Pancreas (tissue), 10 donors: ENCODE data around the gene PIM3. TPM values are rescaled to one million over a fixed set of nuclear protein-coding genes. Genes with fewer than 3 reads are reported as not detected.

Experiments used
- ATAC-seq, 4 donors: fragments of 200-7000 bp; cut with Tn5 transposase; one replicate each; pipeline versions ENCODE4 v1.8.0 to v1.9.1; 2020; ENCODE audit warnings: mild to moderate bottlenecking in 4 of 4, moderate library complexity in 4 of 4
- DNase-seq, 6 donors: peaks; one replicate each; pipeline ENCODE4 v3.0.0-alpha.2; 2020
- FAIRE-seq: peaks from 2 replicates; lab custom pipeline; 2012; peaks lifted over from hg19 to GRCh38; lab: Jason Lieb, UNC
- H3K27ac ChIP-seq, 4 donors: fragments of 200-600 bp; sonication (generic); 1 replicate in 3 of 4; 2 replicates in 1 of 4; pipeline versions ENCODE4 v1.5.0 to v1.8.0; 2020
- H3K27me3 ChIP-seq, 4 donors: fragments of 200-600 bp; one replicate each; pipeline ENCODE4 v1.8.0; 2021
- H3K36me3 ChIP-seq, 3 donors: fragments of 200-600 bp; sonication (generic) in 1 of 3; one replicate each; pipeline versions ENCODE4 v1.5.0 to v1.8.0; 2020 to 2021
- H3K4me1 ChIP-seq, 3 donors: fragments of 200-600 bp; one replicate each; pipeline ENCODE4 v1.8.0; 2021
- H3K4me3 ChIP-seq, 4 donors: fragments of 200-600 bp; sonication (generic) in 2 of 4; one replicate each; pipeline versions ENCODE4 v1.5.0 to v1.8.0; 2020 to 2021
- H3K9me3 ChIP-seq, 4 donors: fragments of 200-600 bp; one replicate each; pipeline ENCODE4 v1.8.0; 2021
- WGBS, 2 donors: extraction: QIAGEN DNeasy Blood & Tissue Kit; methylation state at CpG; one replicate each; pipeline ENCODE4 v1.1.7; 2013; 5-methylcytosine and 5-hydroxymethylcytosine counted together
- intact Hi-C, 3 donors: fragments of 100-400 bp; cut with DNase I; formaldehyde crosslinking; loops; one replicate each; pipeline versions ENCODE4 v1.11.1 to v1.14.2; 2022
- polyA plus RNA-seq, 2 donors: library from polyadenylated mRNA; stranded (reverse); fragments of 200-250 nt; gene quantifications; one replicate each; pipeline ENCODE4 v1.2.3, GENCODE V29; 2013
- total RNA-seq, 6 donors: library from RNA; stranded (reverse); fragmentation: NEBNext Ultra II Directional in 4 of 6; extraction: Animal tissue kit (Norgen Biotek cat#: 25700) in 4 of 6; gene quantifications; one replicate each; pipeline versions ENCODE4 v1.2.1 to v1.2.4, GENCODE V29; 2021 to 2023
- TF ChIP-seq, protein P1 (sequence below), 4 donors: fragments of 200-600 bp; sonication (generic) in 3 of 4; IDR thresholded peaks; one replicate each; pipeline versions ENCODE4 v1.5.0 to v1.8.0; 2021; ENCODE audit warnings: antibody characterized with exemption in 4 of 4
- donor health status: healthy with polysubstance abuse.
- donor health status: DM: no; HTN: no; CAD: no; lungs with moderate emphysema.
- donor health status: DM: no; HTN: no; CAD: no.
- donor health status: control.
- donor health status: control.
- donor health status: Bipolar disorder and iron deficiency.
- donor health status: DM: yes; HTN: yes; CAD: no.
- donor health status: DM: no; HTN: no; CAD: no.
- donor health status: DM: no; HTN: no; CAD: no.
- donor health status: DM: yes; HTN: yes; CAD: no.

The PIM3 gene
- total and polyA plus RNA-seq, 8 donors: 25.8 to 90.1 (median 39.9) TPM

DNA sequence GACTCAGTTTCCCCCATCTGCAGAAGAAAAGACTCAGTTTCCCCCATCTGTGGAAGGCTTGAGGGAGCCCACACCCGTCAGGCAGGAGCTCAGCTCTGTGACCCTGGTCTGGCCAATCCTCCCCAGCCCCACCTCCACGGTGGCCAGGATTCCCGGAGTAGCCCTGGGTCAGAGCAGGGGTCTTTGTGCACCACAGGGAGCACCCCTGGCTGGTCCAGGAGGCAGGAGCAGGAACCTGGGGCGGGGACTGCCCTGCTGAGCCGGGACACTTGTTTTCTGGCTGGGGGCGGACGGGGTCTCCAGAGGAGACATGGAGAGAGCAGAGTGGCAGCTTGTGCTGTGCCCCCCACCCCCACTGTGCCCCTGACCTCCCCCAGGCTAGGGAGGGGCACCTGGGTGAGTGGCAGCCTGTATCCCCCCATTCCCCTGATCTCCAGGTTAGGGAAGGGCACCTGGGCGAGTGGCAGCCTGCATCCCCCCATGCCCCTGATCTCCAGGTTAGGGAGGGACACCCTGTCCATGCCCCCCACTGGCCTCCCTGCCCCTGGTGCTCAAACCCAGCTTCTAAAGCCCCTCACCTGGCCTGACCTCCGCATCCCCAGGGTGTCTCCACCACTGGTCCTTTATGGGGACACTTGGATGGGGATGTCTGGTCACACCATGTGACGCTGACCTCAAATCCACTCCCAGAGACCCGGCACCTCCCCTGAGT, 33.2 kb downstream of the PIM3 start:
- no peak overlapping the region for H3K4me3 ChIP-seq
- no peaks in the 10 kb centered on the region for H3K36me3 ChIP-seq
- H3K9me3 ChIP-seq: no peaks in the 10 kb centered on the region
- H3K27ac ChIP-seq: no peak overlapping the region
- TF ChIP-seq, protein P1, sequence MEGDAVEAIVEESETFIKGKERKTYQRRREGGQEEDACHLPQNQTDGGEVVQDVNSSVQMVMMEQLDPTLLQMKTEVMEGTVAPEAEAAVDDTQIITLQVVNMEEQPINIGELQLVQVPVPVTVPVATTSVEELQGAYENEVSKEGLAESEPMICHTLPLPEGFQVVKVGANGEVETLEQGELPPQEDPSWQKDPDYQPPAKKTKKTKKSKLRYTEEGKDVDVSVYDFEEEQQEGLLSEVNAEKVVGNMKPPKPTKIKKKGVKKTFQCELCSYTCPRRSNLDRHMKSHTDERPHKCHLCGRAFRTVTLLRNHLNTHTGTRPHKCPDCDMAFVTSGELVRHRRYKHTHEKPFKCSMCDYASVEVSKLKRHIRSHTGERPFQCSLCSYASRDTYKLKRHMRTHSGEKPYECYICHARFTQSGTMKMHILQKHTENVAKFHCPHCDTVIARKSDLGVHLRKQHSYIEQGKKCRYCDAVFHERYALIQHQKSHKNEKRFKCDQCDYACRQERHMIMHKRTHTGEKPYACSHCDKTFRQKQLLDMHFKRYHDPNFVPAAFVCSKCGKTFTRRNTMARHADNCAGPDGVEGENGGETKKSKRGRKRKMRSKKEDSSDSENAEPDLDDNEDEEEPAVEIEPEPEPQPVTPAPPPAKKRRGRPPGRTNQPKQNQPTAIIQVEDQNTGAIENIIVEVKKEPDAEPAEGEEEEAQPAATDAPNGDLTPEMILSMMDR (IDR thresholded peaks at IDR 0.05): peak in 1 of 4 donors; percentile 1
- no peak for FAIRE-seq
- H3K4me1 ChIP-seq: no peaks in the 10 kb centered on the region
- no peak for ATAC-seq
- DNase-seq: peak in 3 of 6 donors; percentile 25 to 63 (median 45)
- intact Hi-C loops: loop anchor here in 1 of 3 donors (5.0 kb wide), 1 partner anchor 62 kb away; no protein-coding TSS in a partner anchor
- no peaks in the 10 kb centered on the region for H3K27me3 ChIP-seq
- WGBS, 2 donors: 56 to 66% methylated on average over 11 of the region's 11 CpGs

DNA sequence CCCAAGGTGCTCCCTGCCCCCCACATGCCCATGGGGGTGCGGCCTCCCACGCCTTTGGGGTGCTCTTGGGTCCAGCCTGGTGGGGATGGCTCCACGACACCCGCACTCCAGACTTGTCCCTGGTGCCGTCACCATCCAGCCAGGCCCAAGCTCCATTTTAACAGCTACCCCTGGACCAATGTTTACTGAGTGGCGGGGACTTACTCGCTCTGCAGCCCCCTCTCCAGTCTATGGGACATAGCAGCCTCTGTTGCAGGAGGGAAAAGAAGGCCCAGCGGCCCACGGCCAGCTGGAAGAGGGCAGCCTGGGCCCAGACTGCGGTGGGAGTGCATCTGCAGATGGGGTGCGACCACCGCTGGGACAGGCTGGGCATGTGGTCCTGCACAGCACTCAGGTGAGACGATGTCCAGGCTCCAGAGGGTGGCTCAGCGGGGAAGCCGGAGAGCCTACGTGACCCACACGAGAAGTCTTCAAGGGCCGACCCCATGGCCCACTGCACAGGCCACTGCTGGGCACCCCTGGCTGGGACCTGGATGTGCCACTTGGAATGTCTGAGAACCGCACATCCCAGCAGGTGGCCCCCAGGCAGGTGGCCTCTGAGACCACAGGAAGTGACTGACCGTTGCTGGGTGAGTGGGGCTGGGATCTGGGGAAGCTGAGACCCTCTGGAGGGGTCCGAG, 33.9 kb downstream of the PIM3 start:
- intact Hi-C loops: loop anchor here in 1 of 3 donors (5.0 kb wide), 1 partner anchor 62 kb away; no protein-coding TSS in a partner anchor
- no peaks in the 10 kb centered on the region for H3K4me1 ChIP-seq
- TF ChIP-seq, protein P1 (IDR thresholded peaks at IDR 0.05): no peak
- H3K9me3 ChIP-seq: no peaks in the 10 kb centered on the region
- DNase-seq (peak in 3 of 6 donors; percentile 21 to 71 (median 50)), ATAC-seq (no peak), FAIRE-seq (no peak)
- H3K36me3 ChIP-seq: no peaks in the 10 kb centered on the region
- H3K27ac ChIP-seq: no peak overlapping the region
- 83 to 85% methylated on average over 21 of the region's 21 CpGs for WGBS, 2 donors
- H3K4me3 ChIP-seq: no peak overlapping the region
- no peaks in the 10 kb centered on the region for H3K27me3 ChIP-seq

DNA sequence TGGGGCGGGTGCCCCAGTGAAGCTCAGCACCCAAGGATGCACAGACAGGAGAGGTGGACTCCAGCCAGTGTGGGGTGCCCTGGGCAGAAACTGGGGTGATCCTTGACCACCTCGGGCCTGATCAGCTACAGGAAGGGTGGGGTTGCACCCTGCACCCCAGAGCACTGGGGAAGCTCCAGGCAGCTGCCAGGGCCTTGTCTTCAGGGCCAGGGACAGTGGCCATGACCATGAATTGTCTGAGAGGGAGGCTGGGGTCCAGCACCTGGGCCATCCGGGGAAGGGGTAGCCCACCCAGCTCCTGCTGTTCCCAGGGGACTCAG, 34.4 kb downstream of the PIM3 start:
- no peak overlapping the region for H3K4me3 ChIP-seq
- no peaks in the 10 kb centered on the region for H3K27me3 ChIP-seq
- ATAC-seq (no peak), FAIRE-seq (no peak), DNase-seq (peak in 1 of 6 donors; percentile 50)
- TF ChIP-seq, protein P1 (IDR thresholded peaks at IDR 0.05): no peak
- intact Hi-C loops: no loop called here
- H3K36me3 ChIP-seq: no peaks in the 10 kb centered on the region
- no peak overlapping the region for H3K27ac ChIP-seq
- H3K9me3 ChIP-seq: no peaks in the 10 kb centered on the region
- WGBS, 2 donors: 54 to 61% methylated on average over 3 of the region's 3 CpGs
- no peaks in the 10 kb centered on the region for H3K4me1 ChIP-seq

DNA sequence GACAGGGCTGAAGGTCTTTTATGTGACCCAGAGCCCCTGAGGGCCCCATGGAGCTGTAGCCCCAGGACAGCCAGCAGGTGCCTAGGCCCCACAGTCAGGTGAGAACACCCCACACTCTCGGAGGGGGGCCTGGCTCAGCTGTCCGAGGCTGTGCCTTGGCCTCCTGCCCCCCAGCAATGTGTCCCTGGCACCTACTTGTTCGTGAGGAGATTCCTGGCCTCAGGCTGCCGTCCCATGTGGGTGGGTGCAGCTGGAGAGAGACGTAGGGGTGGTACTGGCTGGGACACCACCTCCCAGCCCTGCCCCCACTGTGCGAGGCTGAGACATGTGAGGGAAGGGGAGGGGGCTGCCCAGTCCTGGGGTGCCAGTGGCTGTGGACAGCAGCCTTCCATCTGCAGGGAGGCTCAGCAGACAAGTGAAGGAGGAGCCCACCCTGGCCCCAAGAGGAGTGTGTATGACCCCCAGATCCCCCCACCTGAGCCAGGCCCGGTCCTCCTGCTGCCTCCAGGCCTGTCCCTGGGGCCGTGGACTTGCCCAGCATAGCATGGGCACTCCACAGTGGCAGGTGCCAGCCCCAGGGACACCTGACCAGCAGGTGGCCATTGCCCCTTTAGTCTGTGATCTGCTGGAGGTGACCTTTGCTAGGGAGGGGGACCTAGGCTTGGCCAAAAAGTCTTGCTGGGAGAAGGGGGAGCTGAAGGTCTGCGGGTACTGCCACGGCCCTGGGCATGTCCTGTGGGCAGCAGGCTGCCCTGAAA, 35.0 kb downstream of the PIM3 start:
- 76 to 79% methylated on average over 10 of the region's 10 CpGs for WGBS, 2 donors
- Histone ChIP-seq H3K27me3 (no peaks in the 10 kb centered on the region), H3K36me3 (no peaks in the 10 kb centered on the region), H3K27ac (no peak overlapping the region), H3K9me3 (no peaks in the 10 kb centered on the region), H3K4me3 (no peak overlapping the region), H3K4me1 (no peaks in the 10 kb centered on the region)
- DNase-seq: peak in 2 of 6 donors; percentile 51 to 60
- intact Hi-C loops: no loop called here
- ATAC-seq: no peak
- TF ChIP-seq, protein P1 (IDR thresholded peaks at IDR 0.05): no peak
- FAIRE-seq: no peak
